MM.1S (cell line): ENCODE results near the gene OVOL1.

ENCODE experiments used
- EZH2phosphoT487 ChIP-seq: fragments of 300-600 bp; sonication (generic); IDR thresholded peaks from 2 replicates; pipeline ENCODE4 v1.6.1; 2018; ENCODE audit warnings: antibody characterized with exemption, low read length
- TF ChIP-seq, protein P1 (sequence below): fragments of 300-600 bp; sonication (generic); IDR thresholded peaks from 2 replicates; pipeline ENCODE4 v1.5.1; 2016; ENCODE audit warnings: antibody characterized with exemption, low read length, mixed read lengths

DNA sequence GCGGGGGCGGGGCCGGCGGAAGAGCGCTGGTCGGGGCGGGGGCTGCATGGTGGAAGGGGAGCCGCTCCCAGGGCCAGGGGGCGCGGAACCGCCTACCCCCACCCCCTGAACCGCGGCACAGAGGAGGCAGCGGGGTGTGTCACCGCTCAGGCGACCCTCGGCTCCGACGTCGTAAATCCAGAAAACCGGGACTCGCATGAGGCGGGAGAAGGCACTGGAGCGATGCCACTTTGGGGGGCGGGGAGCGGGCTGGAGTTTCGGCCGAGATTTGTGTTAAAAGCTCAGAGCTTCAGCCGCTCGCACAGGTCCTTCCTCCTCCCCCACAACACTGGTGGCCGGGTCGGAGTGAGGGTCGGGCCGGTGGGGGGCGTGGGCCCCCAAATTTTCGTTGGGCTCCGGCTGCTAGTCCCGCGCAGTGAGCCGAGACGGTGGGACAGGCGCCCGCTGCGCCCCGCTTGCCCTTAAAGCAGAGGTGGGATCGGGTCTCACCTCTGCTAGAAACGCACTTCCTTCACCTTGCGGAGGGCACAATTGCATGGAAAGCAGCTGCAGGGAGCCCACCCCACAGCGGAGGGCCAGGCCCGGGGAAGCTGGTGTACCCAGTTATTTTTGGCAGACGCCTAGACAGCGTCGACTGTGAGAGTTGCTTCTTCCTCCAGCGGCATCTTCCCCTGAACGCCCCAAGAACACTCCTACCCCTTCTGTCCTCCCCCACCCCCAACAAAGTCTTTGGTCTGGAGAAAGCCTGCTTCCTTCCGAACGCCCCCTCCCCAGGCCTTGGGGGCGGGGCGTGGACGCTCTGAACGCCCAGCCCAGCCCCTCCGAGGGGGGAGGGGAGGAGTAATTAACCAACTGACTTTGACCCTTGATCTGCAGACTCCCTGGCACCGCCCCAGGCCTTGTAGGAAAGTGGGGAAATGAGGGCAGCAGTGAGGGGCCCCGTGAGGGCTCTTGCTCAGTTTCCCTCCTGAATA, 1.1 kb downstream of the OVOL1 start:
- TF ChIP-seq, protein P1, sequence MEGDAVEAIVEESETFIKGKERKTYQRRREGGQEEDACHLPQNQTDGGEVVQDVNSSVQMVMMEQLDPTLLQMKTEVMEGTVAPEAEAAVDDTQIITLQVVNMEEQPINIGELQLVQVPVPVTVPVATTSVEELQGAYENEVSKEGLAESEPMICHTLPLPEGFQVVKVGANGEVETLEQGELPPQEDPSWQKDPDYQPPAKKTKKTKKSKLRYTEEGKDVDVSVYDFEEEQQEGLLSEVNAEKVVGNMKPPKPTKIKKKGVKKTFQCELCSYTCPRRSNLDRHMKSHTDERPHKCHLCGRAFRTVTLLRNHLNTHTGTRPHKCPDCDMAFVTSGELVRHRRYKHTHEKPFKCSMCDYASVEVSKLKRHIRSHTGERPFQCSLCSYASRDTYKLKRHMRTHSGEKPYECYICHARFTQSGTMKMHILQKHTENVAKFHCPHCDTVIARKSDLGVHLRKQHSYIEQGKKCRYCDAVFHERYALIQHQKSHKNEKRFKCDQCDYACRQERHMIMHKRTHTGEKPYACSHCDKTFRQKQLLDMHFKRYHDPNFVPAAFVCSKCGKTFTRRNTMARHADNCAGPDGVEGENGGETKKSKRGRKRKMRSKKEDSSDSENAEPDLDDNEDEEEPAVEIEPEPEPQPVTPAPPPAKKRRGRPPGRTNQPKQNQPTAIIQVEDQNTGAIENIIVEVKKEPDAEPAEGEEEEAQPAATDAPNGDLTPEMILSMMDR, result no peak
- TF ChIP-seq EZH2phosphoT487, result peak; percentile 32; the same call in 1 of the 2 replicates
